Measurements from ENCODE around the gene TREH.
"Not testable (repeated sequence)": the region's sequence is repeated elsewhere in the genome, so short reads cannot be mapped to it uniquely, and the experiment has no call there.

Gene TREH

GRCh38 chr11:118679483-118679882 lies at the start of gene TREH:
TREH (minus strand) TSS chr11:118679650; CDS start chr11:118679627, 23 bp downstream.
- in situ Hi-C loops (cut with MboI; ENCODE audit: low sequenced_read_pairs), result no loop called here

- in situ Hi-C loops (cut with MboI; ENCODE audit: low sequenced_read_pairs), result not testable (repeated sequence)
Observed at GRCh38 chr11:118728112-118728511, 48.7 kb upstream of the TREH start.

GRCh38 chr11:118727721-118728066 lies 48.2 kb upstream of the TREH start:
- in situ Hi-C loops (cut with MboI; ENCODE audit: low sequenced_read_pairs), result not testable (repeated sequence)

- in situ Hi-C loops (cut with MboI; ENCODE audit: low sequenced_read_pairs), result not testable (repeated sequence)
Observed at GRCh38 chr11:118727001-118727720, 47.7 kb upstream of the TREH start.

- in situ Hi-C loops (cut with MboI; ENCODE audit: low sequenced_read_pairs), result not testable (repeated sequence)
Observed at GRCh38 chr11:118721478-118722015, 42.1 kb upstream of the TREH start.

GRCh38 chr11:118720740-118721139 lies 41.3 kb upstream of the TREH start:
- in situ Hi-C loops (cut with MboI; ENCODE audit: low sequenced_read_pairs), result not testable (repeated sequence)

- in situ Hi-C loops (cut with MboI; ENCODE audit: low sequenced_read_pairs), result not testable (repeated sequence)
Observed at GRCh38 chr11:118720078-118720477, 40.6 kb upstream of the TREH start.

- in situ Hi-C loops (cut with MboI; ENCODE audit: low sequenced_read_pairs), result not testable (repeated sequence)
Observed at GRCh38 chr11:118718562-118718961, 39.1 kb upstream of the TREH start.

- in situ Hi-C loops (cut with MboI; ENCODE audit: low sequenced_read_pairs), result not testable (repeated sequence)
Observed at GRCh38 chr11:118717733-118718132, 38.3 kb upstream of the TREH start.

GRCh38 chr11:118717221-118717620 lies 37.8 kb upstream of the TREH start:
- in situ Hi-C loops (cut with MboI; ENCODE audit: low sequenced_read_pairs), result not testable (repeated sequence)

GRCh38 chr11:118715837-118716260 lies 36.4 kb upstream of the TREH start:
- in situ Hi-C loops (cut with MboI; ENCODE audit: low sequenced_read_pairs), result no loop called here

- in situ Hi-C loops (cut with MboI; ENCODE audit: low sequenced_read_pairs), result no loop called here
Observed at GRCh38 chr11:118715245-118715831, 35.9 kb upstream of the TREH start.

GRCh38 chr11:118714816-118715215 lies 35.4 kb upstream of the TREH start:
- in situ Hi-C loops (cut with MboI; ENCODE audit: low sequenced_read_pairs), result no loop called here

- in situ Hi-C loops (cut with MboI; ENCODE audit: low sequenced_read_pairs), result not testable (repeated sequence)
Observed at GRCh38 chr11:118714416-118714815, 35.0 kb upstream of the TREH start.

GRCh38 chr11:118708296-118708695 lies 28.8 kb upstream of the TREH start:
- in situ Hi-C loops (cut with MboI; ENCODE audit: low sequenced_read_pairs), result no loop called here

GRCh38 chr11:118706546-118706825 lies 27.0 kb upstream of the TREH start:
- in situ Hi-C loops (cut with MboI; ENCODE audit: low sequenced_read_pairs), result no loop called here

GRCh38 chr11:118705791-118706545 lies 26.5 kb upstream of the TREH start:
- in situ Hi-C loops (cut with MboI; ENCODE audit: low sequenced_read_pairs), result no loop called here

- in situ Hi-C loops (cut with MboI; ENCODE audit: low sequenced_read_pairs), result no loop called here
Observed at GRCh38 chr11:118705111-118705741, 25.8 kb upstream of the TREH start.

GRCh38 chr11:118703563-118704106 lies 24.2 kb upstream of the TREH start:
- in situ Hi-C loops (cut with MboI; ENCODE audit: low sequenced_read_pairs), result no loop called here

GRCh38 chr11:118699506-118700220 lies 20.2 kb upstream of the TREH start:
- in situ Hi-C loops (cut with MboI; ENCODE audit: low sequenced_read_pairs), result no loop called here

Measured in HL-60/S4 treated with retinoic acid at 250 ng/mL for 4 days and 3 days (cell line).